ENCODE results near the gene TMCC2.
A peak's percentile ranks its signal among the peaks of the same experiment; 100 is the strongest.

TMCC2 gene

GRCh38 chr1:205220421-205220820 lies 7.3 kb upstream of the TMCC2 start:
- no peak overlapping the region for H3K27ac ChIP-seq
- no peak overlapping the region for H3K4me2 ChIP-seq
- no peaks in the 10 kb centered on the region for H3K79me2 ChIP-seq (ENCODE audit: insufficient read depth, low read depth)

DNA sequence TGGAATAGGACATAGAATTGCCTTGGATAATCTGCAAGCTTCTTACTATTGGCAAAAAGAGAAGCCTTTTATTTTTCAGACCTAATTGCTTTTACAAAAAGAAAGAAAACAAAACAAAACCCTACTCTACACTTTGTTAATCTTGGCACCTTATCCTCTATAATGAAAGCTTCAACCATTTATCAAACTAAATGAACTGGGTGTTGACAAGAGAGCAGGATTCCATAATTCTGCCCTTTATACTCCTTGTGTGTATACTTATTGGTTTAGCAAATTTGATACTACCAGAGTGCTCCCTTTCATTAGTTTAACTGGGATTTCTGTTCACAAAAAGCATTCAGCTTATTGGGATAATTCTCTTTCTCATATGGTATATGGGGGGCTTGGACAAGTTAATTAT lies 3.0 kb upstream of the TMCC2 start:
- no peaks in the 10 kb centered on the region for H3K79me2 ChIP-seq (ENCODE audit: insufficient read depth, low read depth)
- no peaks in the 10 kb centered on the region for H3K36me3 ChIP-seq (ENCODE audit: insufficient read depth)
- TF ChIP-seq, protein P1, sequence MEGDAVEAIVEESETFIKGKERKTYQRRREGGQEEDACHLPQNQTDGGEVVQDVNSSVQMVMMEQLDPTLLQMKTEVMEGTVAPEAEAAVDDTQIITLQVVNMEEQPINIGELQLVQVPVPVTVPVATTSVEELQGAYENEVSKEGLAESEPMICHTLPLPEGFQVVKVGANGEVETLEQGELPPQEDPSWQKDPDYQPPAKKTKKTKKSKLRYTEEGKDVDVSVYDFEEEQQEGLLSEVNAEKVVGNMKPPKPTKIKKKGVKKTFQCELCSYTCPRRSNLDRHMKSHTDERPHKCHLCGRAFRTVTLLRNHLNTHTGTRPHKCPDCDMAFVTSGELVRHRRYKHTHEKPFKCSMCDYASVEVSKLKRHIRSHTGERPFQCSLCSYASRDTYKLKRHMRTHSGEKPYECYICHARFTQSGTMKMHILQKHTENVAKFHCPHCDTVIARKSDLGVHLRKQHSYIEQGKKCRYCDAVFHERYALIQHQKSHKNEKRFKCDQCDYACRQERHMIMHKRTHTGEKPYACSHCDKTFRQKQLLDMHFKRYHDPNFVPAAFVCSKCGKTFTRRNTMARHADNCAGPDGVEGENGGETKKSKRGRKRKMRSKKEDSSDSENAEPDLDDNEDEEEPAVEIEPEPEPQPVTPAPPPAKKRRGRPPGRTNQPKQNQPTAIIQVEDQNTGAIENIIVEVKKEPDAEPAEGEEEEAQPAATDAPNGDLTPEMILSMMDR (conservative IDR thresholded peaks at IDR 0.05; ENCODE audit: low read depth, low read length), result no peak
- H3K4me1 ChIP-seq (ENCODE audit: low read depth, poor library complexity, severe bottlenecking), result peaks cover 29% of the 10 kb centered on the region
- H3K27me3 ChIP-seq (ENCODE audit: insufficient read depth, low read depth), result peaks cover 3% of the 10 kb centered on the region; the same call in 1 of the 2 replicates
- no peak overlapping the region for H3K4me2 ChIP-seq
- H3K4me3 ChIP-seq (IDR thresholded peaks at IDR 0.05; ENCODE audit: insufficient read depth, low read depth, low read length), result no peak overlapping the region
- H3K27ac ChIP-seq, result no peak overlapping the region
- H3K9ac ChIP-seq, result no peak overlapping the region
- no peaks in the 10 kb centered on the region for H4K20me1 ChIP-seq (ENCODE audit: insufficient read depth)
- no peak overlapping the region for H2AFZ ChIP-seq (ENCODE audit: low read depth)

More at GRCh38 chr1:205220421-205220820, 7.3 kb upstream of the TMCC2 start:
- Histone ChIP-seq H3K4me1 (ENCODE audit: low read depth, poor library complexity, severe bottlenecking) (peaks cover 2% of the 10 kb centered on the region), H3K9ac (no peak overlapping the region), H2AFZ (ENCODE audit: low read depth) (no peak overlapping the region), H3K4me3 (IDR thresholded peaks at IDR 0.05; ENCODE audit: insufficient read depth, low read depth, low read length) (no peak overlapping the region), H4K20me1 (ENCODE audit: insufficient read depth) (no peaks in the 10 kb centered on the region), H3K36me3 (ENCODE audit: insufficient read depth) (no peaks in the 10 kb centered on the region), H3K27me3 (ENCODE audit: insufficient read depth, low read depth) (no peaks in the 10 kb centered on the region)
- TF ChIP-seq, protein P1 (conservative IDR thresholded peaks at IDR 0.05; ENCODE audit: low read depth, low read length), result no peak

GRCh38 chr1:205225901-205226765 lies 1.6 kb upstream of the TMCC2 start:
- Histone ChIP-seq H3K4me3 (IDR thresholded peaks at IDR 0.05; ENCODE audit: insufficient read depth, low read depth, low read length) (no peak overlapping the region), H3K79me2 (ENCODE audit: insufficient read depth, low read depth) (peaks cover 1% of the 10 kb centered on the region; the same call in 1 of the 2 replicates)

DNA sequence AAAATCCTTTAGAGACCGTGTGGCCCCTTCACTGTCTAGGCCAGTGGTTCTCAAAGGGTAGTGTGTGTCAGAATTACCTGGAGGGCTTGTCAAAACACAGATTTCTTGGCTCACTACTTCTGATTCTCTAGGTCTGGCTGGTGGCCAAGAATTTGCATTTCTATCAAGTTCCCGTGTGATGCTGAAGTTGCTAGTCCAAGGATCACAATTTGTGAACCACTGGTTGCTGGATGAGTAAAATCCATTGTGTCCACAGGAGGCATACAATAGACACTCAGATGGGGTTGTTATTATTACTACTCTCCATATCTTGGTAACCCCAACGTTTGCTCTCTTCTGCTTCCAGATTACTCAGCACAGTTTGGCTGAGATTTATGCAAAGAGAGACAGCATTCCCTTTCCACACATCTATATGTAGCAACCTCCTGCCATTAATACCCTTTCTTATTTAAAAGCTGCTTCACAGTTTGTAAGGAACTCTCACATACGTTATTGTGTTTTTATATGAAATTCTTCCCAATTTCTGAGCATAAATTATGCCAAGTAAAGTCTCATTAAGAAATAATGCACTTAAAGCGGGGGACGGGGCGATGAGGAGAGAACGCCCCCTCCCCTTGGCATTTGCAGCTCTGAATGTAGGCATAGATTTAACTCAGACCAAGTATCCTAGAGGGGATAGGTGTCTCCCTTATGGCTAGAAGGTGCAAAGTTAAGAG lies 720 bp upstream of the TMCC2 start:
- Histone ChIP-seq H3K4me1 (ENCODE audit: low read depth, poor library complexity, severe bottlenecking) (peaks cover 50% of the 10 kb centered on the region), H3K27ac (no peak overlapping the region), H4K20me1 (ENCODE audit: insufficient read depth) (no peaks in the 10 kb centered on the region), H3K4me3 (IDR thresholded peaks at IDR 0.05; ENCODE audit: insufficient read depth, low read depth, low read length) (peak overlapping the region; percentile 45), H3K79me2 (ENCODE audit: insufficient read depth, low read depth) (peaks cover 10% of the 10 kb centered on the region; the same call in 1 of the 2 replicates), H2AFZ (ENCODE audit: low read depth) (peak overlapping the region; percentile 92), H3K4me2 (peak overlapping the region; percentile 99), H3K9ac (peak overlapping the region; percentile 6; the same call in 1 of the 2 replicates), H3K27me3 (ENCODE audit: insufficient read depth, low read depth) (peaks cover 3% of the 10 kb centered on the region; the same call in 1 of the 2 replicates), H3K36me3 (ENCODE audit: insufficient read depth) (no peaks in the 10 kb centered on the region)
- TF ChIP-seq, protein P1 (conservative IDR thresholded peaks at IDR 0.05; ENCODE audit: low read depth, low read length), result 0 out of 2 replicates have a peak, but pooled peaks have one; percentile 14

More at GRCh38 chr1:205225901-205226765, 1.6 kb upstream of the TMCC2 start:
- H3K9ac ChIP-seq, result no peak overlapping the region
- H3K36me3 ChIP-seq (ENCODE audit: insufficient read depth), result no peaks in the 10 kb centered on the region
- H3K4me1 ChIP-seq (ENCODE audit: low read depth, poor library complexity, severe bottlenecking), result peaks cover 41% of the 10 kb centered on the region
- TF ChIP-seq, protein P1 (conservative IDR thresholded peaks at IDR 0.05; ENCODE audit: low read depth, low read length), result no peak
- no peak overlapping the region for H2AFZ ChIP-seq (ENCODE audit: low read depth)
- H3K27ac ChIP-seq, result no peak overlapping the region
- H3K4me2 ChIP-seq, result peak overlapping the region; percentile 99; the same call in 1 of the 2 replicates
- H3K27me3 ChIP-seq (ENCODE audit: insufficient read depth, low read depth), result peaks cover 3% of the 10 kb centered on the region; the same call in 1 of the 2 replicates
- H4K20me1 ChIP-seq (ENCODE audit: insufficient read depth), result no peaks in the 10 kb centered on the region
